HepG2 (cell line): ENCODE data around the gene DHRS4L2. TPM values are rescaled to one million over a fixed set of nuclear protein-coding genes. Genes with fewer than 3 reads are reported as not detected.
A peak's percentile ranks its signal among the peaks of the same experiment; 100 is the strongest.
"Not testable (repeated sequence)": the region's sequence is repeated elsewhere in the genome, so short reads cannot be mapped to it uniquely, and the experiment has no call there.

Experiments used
- ATAC-seq: fragments of 200-7000 bp; cut with Tn5 transposase; 3 replicates; pipeline ENCODE4 v1.9.1; 2020; ENCODE audit warnings: mild to moderate bottlenecking, moderate library complexity
- BruUV-seq: library from RNA; stranded (reverse); fragments of 400-500 nt; replicated peaks from 2 replicates; lab custom pipeline; 2021; lab: Mats Ljungman, UMichigan
- CTCF ChIA-PET: fragments of 300-600 bp; formaldehyde crosslinking; extraction: SDS; loops from one replicate; lab custom pipeline; 2021; ENCODE audit warnings: low total read pairs, inconsistent platforms, low intra/inter-chr PET ratio; lab: Yijun Ruan, JAX
- POLR2A ChIA-PET: fragments of 350-600 bp; sonication (Branson Sonifier 250); formaldehyde crosslinking; loops from one replicate; lab custom pipeline; 2020; ENCODE audit warnings: antibody characterized with exemption, inconsistent platforms; lab: Yijun Ruan, JAX
- DNase-seq: peaks from one replicate; pipeline ENCODE4 v3.0.0-alpha.2; 2015; ENCODE audit warnings: low spot score
- FAIRE-seq: peaks from 3 replicates; lab custom pipeline; 2011; peaks lifted over from hg19 to GRCh38; lab: Jason Lieb, UNC
- H2AFZ ChIP-seq: one replicate; pipeline ENCODE4 v1.6.1; 2011; ENCODE audit warnings: low read length, inconsistent platforms
- H3K27ac ChIP-seq: fragments of 300-600 bp; 3 replicates; pipeline ENCODE4 v1.8.0; 2011; ENCODE audit warnings: mixed run types, mild to moderate bottlenecking, mixed read lengths, low read length, inconsistent platforms; ENCODE audit not compliant: insufficient read depth; ENCODE audit errors: extremely low read length
- H3K27me3 ChIP-seq, 2 experiments: fragments of 200-600 bp in 1 of 2; 2 replicates in 1 of 2; 3 replicates in 1 of 2; pipeline versions ENCODE4 v1.6.0 to v1.8.0; 2011; ENCODE audit warnings: low read length in 2 of 2, mild to moderate bottlenecking in 2 of 2, moderate library complexity in 2 of 2, inconsistent platforms in 1 of 2; ENCODE audit not compliant: insufficient read depth in 2 of 2, control insufficient read depth in 1 of 2
- H3K36me3 ChIP-seq, 2 experiments: fragments of 200-600 bp in 1 of 2; replicated peaks in 1 of 2; 2 replicates in 1 of 2; 3 replicates in 1 of 2; pipeline versions ENCODE4 v1.5.1 to v1.8.0; 2011; ENCODE audit warnings: low read length in 2 of 2, inconsistent platforms in 1 of 2; ENCODE audit not compliant: insufficient read depth in 2 of 2, control insufficient read depth in 1 of 2
- H3K4me1 ChIP-seq: 2 replicates; pipeline ENCODE4 v1.5.1; 2012; ENCODE audit warnings: low read length, inconsistent platforms; ENCODE audit not compliant: insufficient read depth
- H3K4me2 ChIP-seq: 2 replicates; pipeline ENCODE4 v1.6.0; 2011; ENCODE audit warnings: low read depth, low read length, inconsistent platforms
- H3K4me3 ChIP-seq, 3 experiments: fragments of 200-600 bp in 1 of 3; sonication (generic), shearing (Covaris generic) in 1 of 3; replicated peaks in 1 of 3; 2 replicates each; pipeline ENCODE4 v1.5.1; 2011 to 2016; ENCODE audit warnings: low read length in 3 of 3, inconsistent platforms in 2 of 3, low read depth in 2 of 3, mild to moderate bottlenecking in 2 of 3, control low read depth in 1 of 3, mixed read lengths in 1 of 3; ENCODE audit not compliant: insufficient read depth in 1 of 3
- H3K79me2 ChIP-seq: one replicate; pipeline ENCODE4 v1.6.1; 2011; ENCODE audit warnings: low read length, inconsistent platforms; ENCODE audit not compliant: insufficient read depth
- H3K9ac ChIP-seq: 2 replicates; pipeline ENCODE4 v1.6.0; 2011; ENCODE audit warnings: mild to moderate bottlenecking, low read depth, low read length, inconsistent platforms; ENCODE audit not compliant: insufficient read depth
- H3K9me3 ChIP-seq: 2 replicates; pipeline ENCODE4 v1.5.1; 2012; ENCODE audit warnings: mild to moderate bottlenecking, low read length
- H4K20me1 ChIP-seq: 2 replicates; pipeline ENCODE4 v1.6.0; 2011; ENCODE audit warnings: inconsistent platforms, mild to moderate bottlenecking, low read length, moderate library complexity; ENCODE audit not compliant: insufficient read depth
- CTCF ChIP-seq: sonication (generic); formaldehyde crosslinking; IDR thresholded peaks from 2 replicates; pipeline ENCODE4 v1.5.0; 2020; ENCODE audit warnings: mild to moderate bottlenecking, missing genetic modification reagents, moderate library complexity
- DDIT3 ChIP-seq: sonication (generic); formaldehyde crosslinking; IDR thresholded peaks from 2 replicates; pipeline ENCODE4 v1.4.0; 2020; ENCODE audit warnings: mild to moderate bottlenecking, missing genetic modification reagents
- TBX2 ChIP-seq: sonication (generic); formaldehyde crosslinking; IDR thresholded peaks from 2 replicates; pipeline ENCODE4 v1.5.0; 2020; ENCODE audit warnings: missing genetic modification reagents, mild to moderate bottlenecking, borderline replicate concordance
- ZNF280B ChIP-seq: sonication (generic); formaldehyde crosslinking; IDR thresholded peaks from 2 replicates; pipeline ENCODE4 v1.5.0; 2020; ENCODE audit warnings: missing genetic modification reagents, mild to moderate bottlenecking, borderline replicate concordance
- WGBS: methylation state at CpG from one replicate; pipeline ENCODE4 v1.1.6; 2017; ENCODE audit warnings: low lambda C conversion rate; 5-methylcytosine and 5-hydroxymethylcytosine counted together
- in situ Hi-C: cut with HindIII; loops from 2 replicates; pipeline ENCODE4 v1.10.0; 2017; ENCODE audit warnings: low pct_unique_long_range_greater_than_20kb; ENCODE audit not compliant: extremely low pct_ligation_motif_present
- intact Hi-C: fragments of 100-400 bp; cut with micrococcal nuclease; formaldehyde crosslinking; loops from one replicate; pipeline ENCODE4 v1.10.0; 2022; ENCODE audit not compliant: unreplicated experiment
- polyA plus RNA-seq, 8 experiments: library from polyadenylated mRNA; depleted of rRNA in 3 of 8; stranded (reverse) in 7 of 8; unstranded in 1 of 8; fragments of >200 nt; fragmentation: Illumina TruSeq in 4 of 8; extraction: Trizol in 4 of 8; gene quantifications; 2 replicates each; pipeline versions ENCODE4 v1.2.1 to v1.2.3, GENCODE V29; 2011 to 2016; ENCODE audit warnings: low read depth in 4 of 8, missing spikeins in 1 of 8, mixed read lengths in 1 of 8; ENCODE audit not compliant: insufficient read depth in 1 of 8
- total RNA-seq, 5 experiments: library from RNA; depleted of rRNA; stranded (reverse); fragments of >200 nt; fragmentation: Illumina TruSeq; extraction: Trizol; gene quantifications; 2 replicates each; pipeline ENCODE4 v1.2.3, GENCODE V29; 2016; ENCODE audit warnings: low read depth in 1 of 5

Gene DHRS4L2
- total and polyA plus RNA-seq, 2 of the 13 experiments (the other 11 are each of a cell fraction or from before 2014, with no cell fraction given), result 24.7 to 38.2 TPM

GRCh38 chr14:24032727-24033418 is 44.1 kb downstream of the DHRS4L2 start (continued):
- TF ChIP-seq ZNF280B (CRISPR knock-in tag) (no peak), TBX2 (CRISPR knock-in tag) (peak; percentile 7; the same call in 1 of the 2 replicates), DDIT3 (no peak)

GRCh38 chr14:24035769-24036168 is 47.0 kb downstream of the DHRS4L2 start:
- FAIRE-seq, H2AFZ ChIP-seq, H3K27me3 ChIP-seq, H4K20me1 ChIP-seq, H3K79me2 ChIP-seq, DNase-seq, BruUV-seq, H3K36me3 ChIP-seq, H3K9ac ChIP-seq: not testable (repeated sequence)
- H3K4me2 ChIP-seq, result peak overlapping the region; percentile 77
- intact Hi-C loops (loop anchor here (1.0 to 10.0 kb wide), 4 partner anchors 21 to 311 kb away; no protein-coding TSS in a partner anchor), in situ Hi-C loops (loop anchor here (10.0 kb wide), 1 partner anchor 51 kb away; the partner anchor contains the start of gene DHRS4L2)
- H3K4me3 ChIP-seq, result peak overlapping the region; percentile 31 to 68 (median 62); a peak in 4 of 6 replicates
- peak overlapping the region; percentile 57 for H3K27ac ChIP-seq
- ATAC-seq, result peak; percentile 77
- H3K9me3 ChIP-seq, result peaks cover 12% of the 10 kb centered on the region
- TF ChIP-seq CTCF (CRISPR knock-in tag), result 0 out of 2 replicates have a peak, but pooled peaks have one; percentile 9
- 30% methylated on average over 3 of the region's 4 CpGs for WGBS
- ChIA-PET CTCF (interaction anchor here (4.0 kb wide), 1 partner anchor 23 kb away, joined by 85 read pairs; no protein-coding TSS in a partner anchor), POLR2A (interaction anchor here (0.6 to 1.1 kb wide), 5 partner anchors 51 to 79 kb away, joined by 3 to 8 read pairs (median 3); partner anchors contain the start of genes DCAF11, NRL and PCK2)
- H3K4me1 ChIP-seq, result peaks cover 43% of the 10 kb centered on the region
